Measurements from ENCODE around the gene ARID1B. TPM values are rescaled to one million over a fixed set of nuclear protein-coding genes. Genes with fewer than 3 reads are reported as not detected.
"Not testable (repeated sequence)": the region's sequence is repeated elsewhere in the genome, so short reads cannot be mapped to it uniquely, and the experiment has no call there.

Gene ARID1B
- total RNA-seq, 1 donor from 2014 or later: 79.1 TPM

GRCh38 chr6:156928972-156929371, 151.8 kb downstream of the ARID1B start:
- intact Hi-C loops (cut with micrococcal nuclease): no loop called here
- Mint-ChIP-seq H3K4me3 (no peak overlapping the region), H3K27ac (peak overlapping the region; percentile 27), H3K36me3 (ENCODE audit: low read depth) (peaks cover 9% of the 10 kb centered on the region), H3K27me3 (ENCODE audit: insufficient read depth) (no peaks in the 10 kb centered on the region), H3K9me3 (no peaks in the 10 kb centered on the region), H3K4me1 (ENCODE audit: low read depth) (peaks cover 50% of the 10 kb centered on the region)
- no peak for DNase-seq (ENCODE audit: low spot score)

GRCh38 chr6:156931283-156931682, 154.1 kb downstream of the ARID1B start:
- peaks cover 43% of the 10 kb centered on the region for H3K4me1 Mint-ChIP-seq (ENCODE audit: low read depth)
- H3K36me3 Mint-ChIP-seq (ENCODE audit: low read depth): peaks cover 17% of the 10 kb centered on the region
- no peaks in the 10 kb centered on the region for H3K27me3 Mint-ChIP-seq (ENCODE audit: insufficient read depth)
- intact Hi-C loops (cut with micrococcal nuclease): no loop called here
- no peak overlapping the region for H3K27ac Mint-ChIP-seq
- no peak overlapping the region for H3K4me3 Mint-ChIP-seq
- DNase-seq (ENCODE audit: low spot score): no peak
- H3K9me3 Mint-ChIP-seq: no peaks in the 10 kb centered on the region

GRCh38 chr6:156933201-156934068, 156.3 kb downstream of the ARID1B start:
- no peaks in the 10 kb centered on the region for H3K9me3 Mint-ChIP-seq
- DNase-seq (ENCODE audit: low spot score): no peak
- peaks cover 19% of the 10 kb centered on the region for H3K36me3 Mint-ChIP-seq (ENCODE audit: low read depth)
- intact Hi-C loops (cut with micrococcal nuclease): loop anchor here (2.0 kb wide), 1 partner anchor 45 kb away; no protein-coding TSS in a partner anchor
- no peaks in the 10 kb centered on the region for H3K27me3 Mint-ChIP-seq (ENCODE audit: insufficient read depth)
- H3K27ac Mint-ChIP-seq: no peak overlapping the region
- H3K4me3 Mint-ChIP-seq: no peak overlapping the region
- peaks cover 45% of the 10 kb centered on the region for H3K4me1 Mint-ChIP-seq (ENCODE audit: low read depth)

- H3K27me3 Mint-ChIP-seq (ENCODE audit: insufficient read depth): no peaks in the 10 kb centered on the region
- intact Hi-C loops (cut with micrococcal nuclease): no loop called here
- no peaks in the 10 kb centered on the region for H3K9me3 Mint-ChIP-seq
- no peak for DNase-seq (ENCODE audit: low spot score)
- H3K4me1 Mint-ChIP-seq (ENCODE audit: low read depth): peaks cover 40% of the 10 kb centered on the region
- peaks cover 17% of the 10 kb centered on the region for H3K36me3 Mint-ChIP-seq (ENCODE audit: low read depth)
- no peak overlapping the region for H3K27ac Mint-ChIP-seq
- no peak overlapping the region for H3K4me3 Mint-ChIP-seq
Measured at GRCh38 chr6:156934069-156934460, 156.9 kb downstream of the ARID1B start.

GRCh38 chr6:156935000-156935399, 157.8 kb downstream of the ARID1B start:
- no peak overlapping the region for H3K27ac Mint-ChIP-seq
- no peak overlapping the region for H3K4me3 Mint-ChIP-seq
- intact Hi-C loops (cut with micrococcal nuclease): no loop called here
- H3K27me3 Mint-ChIP-seq (ENCODE audit: insufficient read depth): no peaks in the 10 kb centered on the region
- no peak for DNase-seq (ENCODE audit: low spot score)
- peaks cover 31% of the 10 kb centered on the region for H3K4me1 Mint-ChIP-seq (ENCODE audit: low read depth)
- peaks cover 15% of the 10 kb centered on the region for H3K36me3 Mint-ChIP-seq (ENCODE audit: low read depth)
- H3K9me3 Mint-ChIP-seq: no peaks in the 10 kb centered on the region

- Mint-ChIP-seq H3K27me3 (ENCODE audit: insufficient read depth) (peaks cover 3% of the 10 kb centered on the region), H3K4me1 (ENCODE audit: low read depth) (peaks cover 25% of the 10 kb centered on the region), H3K4me3 (no peak overlapping the region), H3K27ac (no peak overlapping the region), H3K36me3 (ENCODE audit: low read depth) (peaks cover 15% of the 10 kb centered on the region), H3K9me3 (no peaks in the 10 kb centered on the region)
- intact Hi-C loops (cut with micrococcal nuclease): no loop called here
- DNase-seq (ENCODE audit: low spot score): no peak
Measured at GRCh38 chr6:156938143-156938542, 161.0 kb downstream of the ARID1B start.

- Mint-ChIP-seq H3K27ac (no peak overlapping the region), H3K4me1 (ENCODE audit: low read depth) (peaks cover 25% of the 10 kb centered on the region), H3K4me3 (no peak overlapping the region), H3K27me3 (ENCODE audit: insufficient read depth) (peaks cover 3% of the 10 kb centered on the region), H3K36me3 (ENCODE audit: low read depth) (peaks cover 13% of the 10 kb centered on the region), H3K9me3 (no peaks in the 10 kb centered on the region)
- no peak for DNase-seq (ENCODE audit: low spot score)
- intact Hi-C loops (cut with micrococcal nuclease): no loop called here
Measured at GRCh38 chr6:156940221-156940620, 163.0 kb downstream of the ARID1B start.

- DNase-seq (ENCODE audit: low spot score): no peak
- H3K36me3 Mint-ChIP-seq (ENCODE audit: low read depth): peaks cover 4% of the 10 kb centered on the region
- H3K27ac Mint-ChIP-seq: no peak overlapping the region
- no peak overlapping the region for H3K4me3 Mint-ChIP-seq
- peaks cover 3% of the 10 kb centered on the region for H3K27me3 Mint-ChIP-seq (ENCODE audit: insufficient read depth)
- no peaks in the 10 kb centered on the region for H3K9me3 Mint-ChIP-seq
- peaks cover 18% of the 10 kb centered on the region for H3K4me1 Mint-ChIP-seq (ENCODE audit: low read depth)
- intact Hi-C loops (cut with micrococcal nuclease): no loop called here
Measured at GRCh38 chr6:156942266-156942665, 165.1 kb downstream of the ARID1B start.

GRCh38 chr6:156943166-156943565, 166.0 kb downstream of the ARID1B start:
- Mint-ChIP-seq H3K4me1 (ENCODE audit: low read depth) (peaks cover 11% of the 10 kb centered on the region), H3K27me3 (ENCODE audit: insufficient read depth) (peaks cover 3% of the 10 kb centered on the region), H3K27ac (no peak overlapping the region), H3K9me3 (no peaks in the 10 kb centered on the region), H3K36me3 (ENCODE audit: low read depth) (no peaks in the 10 kb centered on the region), H3K4me3 (no peak overlapping the region)
- intact Hi-C loops (cut with micrococcal nuclease): no loop called here
- no peak for DNase-seq (ENCODE audit: low spot score)

- Mint-ChIP-seq H3K4me1 (ENCODE audit: low read depth) (peaks cover 12% of the 10 kb centered on the region), H3K36me3 (ENCODE audit: low read depth) (no peaks in the 10 kb centered on the region), H3K27ac (no peak overlapping the region), H3K27me3 (ENCODE audit: insufficient read depth) (peaks cover 3% of the 10 kb centered on the region), H3K9me3 (no peaks in the 10 kb centered on the region), H3K4me3 (no peak overlapping the region)
- DNase-seq (ENCODE audit: low spot score): no peak
- intact Hi-C loops (cut with micrococcal nuclease): no loop called here
Measured at GRCh38 chr6:156943816-156944215, 166.6 kb downstream of the ARID1B start.

- H3K27me3 Mint-ChIP-seq (ENCODE audit: insufficient read depth): peaks cover 3% of the 10 kb centered on the region
- H3K36me3 Mint-ChIP-seq (ENCODE audit: low read depth): no peaks in the 10 kb centered on the region
- no peaks in the 10 kb centered on the region for H3K9me3 Mint-ChIP-seq
- no peak for DNase-seq (ENCODE audit: low spot score)
- intact Hi-C loops (cut with micrococcal nuclease): no loop called here
- peaks cover 16% of the 10 kb centered on the region for H3K4me1 Mint-ChIP-seq (ENCODE audit: low read depth)
- no peak overlapping the region for H3K27ac Mint-ChIP-seq
- no peak overlapping the region for H3K4me3 Mint-ChIP-seq
Measured at GRCh38 chr6:156944412-156944811, 167.2 kb downstream of the ARID1B start.

GRCh38 chr6:156945789-156946172, 168.6 kb downstream of the ARID1B start:
- H3K27me3 Mint-ChIP-seq (ENCODE audit: insufficient read depth); H3K9me3 Mint-ChIP-seq; H3K27ac Mint-ChIP-seq; H3K36me3 Mint-ChIP-seq (ENCODE audit: low read depth); H3K4me3 Mint-ChIP-seq; intact Hi-C loops (cut with micrococcal nuclease); DNase-seq (ENCODE audit: low spot score): not testable (repeated sequence)
- peaks cover 11% of the 10 kb centered on the region for H3K4me1 Mint-ChIP-seq (ENCODE audit: low read depth)

- intact Hi-C loops (cut with micrococcal nuclease): no loop called here
- Mint-ChIP-seq H3K27ac (no peak overlapping the region), H3K4me3 (no peak overlapping the region), H3K9me3 (no peaks in the 10 kb centered on the region), H3K36me3 (ENCODE audit: low read depth) (no peaks in the 10 kb centered on the region), H3K4me1 (ENCODE audit: low read depth) (peaks cover 11% of the 10 kb centered on the region), H3K27me3 (ENCODE audit: insufficient read depth) (no peaks in the 10 kb centered on the region)
- no peak for DNase-seq (ENCODE audit: low spot score)
Measured at GRCh38 chr6:156946370-156946936, 169.3 kb downstream of the ARID1B start.

All from activated T-helper 1 cell treated with anti-CD3 and anti-CD28 coated beads, Interleukin-12 subunit alpha, Interleukin-12 subunit beta, Interleukin-2, Interleukin-4 antibody, amounts not matched to agents 30 ng/mL and 10 ng/mL and 1 ng/mL, durations not matched to agents 14 hours and 24 hours and 36 hours (primary cell).